Measurements from ENCODE around the gene GIMD1.
"Not testable (repeated sequence)": the region's sequence is repeated elsewhere in the genome, so short reads cannot be mapped to it uniquely, and the experiment has no call there.

The GIMD1 gene

DNA sequence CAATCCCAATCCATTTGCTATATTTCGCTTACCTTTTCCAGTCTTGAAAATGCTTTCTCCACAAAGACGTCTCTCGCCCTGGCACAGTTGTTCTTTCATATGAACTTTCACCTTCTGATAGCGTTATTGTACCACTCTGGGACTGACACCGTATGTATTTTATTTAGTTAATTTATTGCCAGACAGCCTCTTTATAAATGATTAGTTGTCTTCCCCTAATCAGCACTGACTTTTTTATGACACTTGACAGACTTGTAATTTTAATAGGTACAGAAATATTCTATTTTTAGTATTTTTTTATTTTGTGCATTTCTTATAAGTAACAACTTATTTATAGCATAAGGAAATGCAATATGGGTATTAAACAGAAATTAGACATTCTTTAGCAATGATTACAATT lies at the start of gene GIMD1:
GIMD1 (minus strand) TSS at position 101 of the 400 bp plus-strand sequence. CDS start 1,343 bp downstream, outside the sequence.
- no peak for DNase-seq (ENCODE audit: low read depth)

DNA sequence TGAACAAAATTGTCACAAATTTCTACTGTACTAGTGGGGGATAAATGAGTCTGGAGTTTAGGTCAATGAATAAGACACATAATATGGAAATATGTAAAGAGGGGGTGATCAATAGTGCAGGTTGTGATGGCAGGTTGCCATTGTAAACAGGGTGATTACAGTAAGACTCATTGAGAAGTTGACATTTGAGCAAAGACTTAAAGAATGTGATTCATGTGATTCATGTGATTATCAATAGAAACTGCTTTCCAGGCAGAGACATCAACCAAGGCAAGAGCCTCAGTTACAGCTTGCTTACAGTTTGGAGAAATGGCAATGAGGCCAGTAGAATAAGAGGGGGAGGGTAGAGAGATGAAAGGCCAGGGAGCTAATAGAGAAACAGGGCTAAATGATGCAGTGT lies 45.8 kb upstream of the GIMD1 start:
- peak; percentile 7 for DNase-seq (ENCODE audit: low read depth)

DNA sequence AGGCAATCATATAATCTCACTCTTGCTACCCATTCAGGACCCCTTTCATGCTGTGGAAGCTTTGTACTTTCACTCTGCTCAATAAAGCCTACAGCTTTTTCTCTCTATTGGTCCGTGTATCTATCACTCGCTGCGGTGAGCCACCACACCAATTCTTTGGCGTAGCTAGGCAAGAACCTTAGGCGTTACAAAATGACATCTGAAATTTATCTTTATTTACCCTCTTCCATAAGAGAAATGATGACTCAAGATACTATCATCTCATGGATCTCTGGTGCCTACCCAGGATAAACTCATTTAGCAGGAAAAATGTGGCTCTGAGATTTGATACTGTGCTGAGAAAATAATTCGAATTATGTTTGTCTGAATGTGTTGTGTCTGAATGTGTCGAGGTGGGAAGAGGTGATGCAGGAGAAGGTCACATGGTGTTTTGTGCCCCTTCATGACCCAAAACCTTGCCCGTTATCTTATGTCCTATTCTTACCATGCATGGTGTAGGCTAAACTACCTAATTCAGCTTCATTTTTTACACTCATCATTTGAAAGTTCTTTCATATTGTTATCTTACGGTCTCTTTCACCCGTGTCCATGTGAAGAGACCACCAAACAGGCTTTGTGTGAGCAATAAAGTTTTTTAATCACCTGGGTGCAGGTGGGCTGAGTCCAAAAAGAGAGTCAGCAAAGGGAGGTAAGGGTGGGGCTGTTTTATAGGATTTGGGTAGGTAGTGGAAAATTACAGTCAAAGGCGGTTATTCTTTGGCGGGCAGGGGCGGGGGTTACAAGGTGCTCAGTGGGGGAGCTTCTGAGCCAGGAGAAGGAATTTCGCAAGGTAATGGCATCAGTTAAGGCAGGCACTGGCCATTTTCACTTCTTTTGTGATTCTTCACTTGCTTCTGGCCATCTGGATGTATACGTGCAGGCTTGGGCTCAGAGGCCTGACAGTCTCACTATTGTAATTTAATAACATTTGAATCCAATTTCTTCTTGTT lies 41.6 kb upstream of the GIMD1 start:
- no peak for DNase-seq (ENCODE audit: low read depth)

DNA sequence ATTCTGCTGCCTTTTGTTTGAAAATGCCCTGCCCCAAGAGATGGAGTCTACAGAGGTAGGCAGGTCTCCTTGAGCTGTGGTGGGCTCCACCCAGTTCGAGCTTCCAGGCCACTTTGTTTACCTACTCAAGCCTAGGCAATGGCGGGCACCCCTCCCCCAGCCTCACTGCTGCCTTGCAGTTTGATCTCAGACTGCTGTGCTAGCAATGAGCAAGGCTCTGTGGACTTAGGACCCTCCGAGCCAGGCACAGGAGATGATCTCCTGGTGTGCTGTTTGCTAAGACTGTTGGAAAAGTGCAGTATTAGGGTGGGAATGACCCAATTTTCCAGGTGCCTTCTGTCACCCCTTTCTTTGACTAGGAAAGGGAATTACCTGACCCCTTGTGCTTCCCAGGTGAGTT lies 39.4 kb upstream of the GIMD1 start:
- DNase-seq (ENCODE audit: low read depth), result not testable (repeated sequence)

DNA sequence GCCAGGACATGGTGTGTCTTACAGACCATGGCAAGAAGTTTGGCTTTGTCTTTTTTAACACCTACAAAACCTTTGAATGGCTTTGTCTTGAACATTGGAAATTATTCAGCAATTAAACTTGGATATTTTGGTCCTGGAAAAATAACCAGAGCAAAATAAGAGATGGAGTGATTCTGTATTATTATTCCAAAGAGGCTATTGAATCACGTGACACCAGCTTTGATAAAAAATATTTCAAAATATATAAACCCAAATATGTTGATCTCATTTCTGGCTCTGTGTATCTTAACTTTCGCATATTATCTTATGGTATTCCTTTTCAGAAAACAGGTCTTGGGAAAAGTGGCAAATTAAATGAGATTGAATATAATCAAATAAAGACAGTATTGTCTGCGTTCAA lies 32.6 kb upstream of the GIMD1 start:
- DNase-seq (ENCODE audit: low read depth), result no peak

DNA sequence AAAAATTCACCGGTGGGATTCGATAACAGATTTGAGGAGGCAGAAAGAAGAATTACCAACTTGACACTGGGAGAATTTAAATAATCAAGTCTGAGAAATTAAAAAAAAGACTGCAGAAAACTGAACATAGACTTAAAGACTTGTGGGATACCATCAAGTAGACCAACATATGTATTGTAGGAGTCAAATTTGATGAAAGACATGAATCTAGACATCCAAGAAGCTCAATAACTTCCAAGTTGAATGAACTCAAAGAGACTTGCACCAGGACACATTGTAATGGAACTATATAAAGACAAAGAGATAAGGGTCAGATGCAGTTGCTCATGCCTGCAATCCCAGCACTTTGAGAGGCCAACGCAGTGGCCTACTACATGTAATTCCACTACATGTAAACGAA lies 30.3 kb upstream of the GIMD1 start:
- DNase-seq (ENCODE audit: low read depth), result not testable (repeated sequence)

DNA sequence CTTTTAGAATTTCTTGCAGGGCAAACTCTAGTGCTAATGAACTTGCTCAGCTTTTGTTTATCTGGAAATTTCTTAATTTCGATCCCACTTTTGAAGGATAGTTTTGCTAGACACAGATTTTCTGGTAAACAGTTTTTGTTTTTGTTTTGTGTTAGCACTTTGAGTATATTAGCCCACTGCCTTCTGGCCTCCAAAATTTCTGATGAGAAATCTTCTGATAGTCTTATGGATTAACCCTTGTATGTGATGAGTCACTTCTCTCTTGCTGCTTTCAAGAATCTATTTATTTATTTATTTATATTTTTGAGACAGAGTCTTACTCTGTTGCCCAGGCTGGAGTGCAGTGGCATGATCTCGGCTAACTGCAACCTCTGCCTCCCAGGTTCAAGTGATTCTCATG lies 27.0 kb upstream of the GIMD1 start:
- no peak for DNase-seq (ENCODE audit: low read depth)

DNA sequence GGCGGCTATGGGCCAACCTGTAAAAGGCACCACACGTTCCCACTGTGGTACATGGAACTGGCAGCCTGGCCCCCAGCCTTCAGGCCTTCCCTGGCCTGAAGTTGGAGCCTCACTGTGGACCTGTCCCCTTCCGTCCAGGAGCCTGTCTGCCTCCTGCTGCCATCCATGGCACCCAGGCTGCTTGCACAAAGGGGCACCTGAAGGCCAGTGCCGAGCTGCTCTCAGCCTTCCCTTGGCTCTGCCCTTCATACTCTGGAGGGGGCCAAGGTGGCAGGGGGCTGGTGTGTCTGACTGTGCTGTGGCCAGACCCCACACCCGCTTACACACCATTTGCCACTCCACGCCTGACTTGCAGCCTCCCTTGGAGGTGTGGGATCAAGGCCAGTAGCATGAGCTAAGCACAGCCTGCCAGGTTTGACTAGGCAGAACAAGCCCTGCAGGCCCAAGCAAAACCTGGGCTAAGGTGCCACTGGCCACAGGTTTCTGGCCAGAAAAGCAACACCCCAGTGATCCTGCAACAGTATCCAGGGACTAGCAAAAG lies 17.3 kb upstream of the GIMD1 start:
- DNase-seq (ENCODE audit: low read depth), result no peak

DNA sequence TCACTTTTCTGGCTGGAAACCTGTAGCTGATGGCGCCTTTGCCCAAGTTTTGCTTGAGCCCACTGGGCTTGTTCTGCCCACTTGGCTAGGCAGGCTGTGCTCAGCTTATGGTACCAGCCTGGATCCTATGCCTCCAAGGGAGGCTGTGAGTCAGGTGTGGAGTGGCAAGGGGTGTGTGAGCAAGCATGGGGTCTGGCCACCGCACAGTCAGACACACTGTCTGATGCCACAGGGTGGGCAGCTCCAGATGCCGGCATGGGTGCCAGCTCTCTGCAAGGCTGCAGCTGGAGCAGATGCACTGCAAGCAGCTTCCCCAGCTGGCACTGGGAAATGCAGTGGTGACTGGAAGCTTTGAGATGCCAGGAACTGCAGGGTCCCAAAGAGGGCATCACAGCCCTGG lies 16.3 kb upstream of the GIMD1 start:
- no peak for DNase-seq (ENCODE audit: low read depth)

DNA sequence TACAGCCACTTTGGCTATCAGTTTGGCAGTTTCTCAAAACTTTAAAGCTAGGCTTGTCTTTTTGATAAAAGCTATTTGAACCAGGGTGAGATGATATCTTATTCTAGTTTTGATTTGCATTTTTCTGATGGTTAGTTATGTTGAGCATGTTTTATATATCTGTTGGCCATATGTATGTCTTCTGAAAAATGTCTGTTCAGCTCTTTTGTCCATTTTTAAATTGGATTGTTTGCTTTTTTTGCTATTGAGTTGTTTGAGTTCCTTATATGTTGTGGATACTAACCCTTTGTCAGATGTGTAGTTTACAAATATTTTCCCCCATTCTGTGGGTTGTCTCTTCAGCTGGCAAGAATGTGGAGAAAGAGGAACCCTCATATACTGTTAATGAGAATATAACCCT lies 11.6 kb upstream of the GIMD1 start:
- DNase-seq (ENCODE audit: low read depth), result no peak

DNA sequence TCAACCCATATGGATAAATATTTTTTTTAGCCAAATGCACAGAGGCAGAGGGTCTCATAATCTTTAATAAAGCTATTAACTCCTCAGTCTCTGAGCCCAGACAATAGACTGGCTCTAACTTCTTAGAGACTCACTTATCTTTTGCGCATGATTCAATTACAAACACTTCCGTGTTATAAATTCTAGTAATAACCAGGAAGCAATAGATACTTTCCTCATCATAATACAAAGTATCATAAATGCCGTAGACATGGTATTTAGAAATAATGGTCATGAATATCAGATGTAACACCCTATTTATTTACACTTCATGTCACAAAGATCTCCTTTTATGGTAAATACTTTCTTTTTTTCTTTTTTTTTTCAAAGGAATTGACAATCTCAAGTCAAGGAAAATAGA lies 4.4 kb upstream of the GIMD1 start:
- no peak for DNase-seq (ENCODE audit: low read depth)

DNA sequence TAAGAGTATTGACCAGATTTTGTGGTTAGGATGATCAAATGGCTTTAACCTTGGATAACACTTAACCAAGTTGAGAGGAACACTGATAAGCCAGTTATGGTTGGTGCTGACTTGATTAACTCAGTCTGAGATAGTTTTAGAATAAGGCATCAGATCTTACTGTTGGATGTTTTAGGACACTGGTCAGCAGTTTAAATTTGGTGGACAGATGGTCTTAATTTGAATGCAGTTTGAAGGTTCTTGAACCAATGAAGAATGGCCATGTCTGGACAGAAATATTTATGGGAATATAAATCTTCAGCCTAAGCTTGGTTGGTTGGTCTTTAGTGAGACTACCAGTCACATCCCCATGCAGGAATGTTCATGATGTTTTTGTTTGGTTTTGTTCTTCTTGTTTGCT lies 2.6 kb upstream of the GIMD1 start:
- no peak for DNase-seq (ENCODE audit: low read depth)

DNA sequence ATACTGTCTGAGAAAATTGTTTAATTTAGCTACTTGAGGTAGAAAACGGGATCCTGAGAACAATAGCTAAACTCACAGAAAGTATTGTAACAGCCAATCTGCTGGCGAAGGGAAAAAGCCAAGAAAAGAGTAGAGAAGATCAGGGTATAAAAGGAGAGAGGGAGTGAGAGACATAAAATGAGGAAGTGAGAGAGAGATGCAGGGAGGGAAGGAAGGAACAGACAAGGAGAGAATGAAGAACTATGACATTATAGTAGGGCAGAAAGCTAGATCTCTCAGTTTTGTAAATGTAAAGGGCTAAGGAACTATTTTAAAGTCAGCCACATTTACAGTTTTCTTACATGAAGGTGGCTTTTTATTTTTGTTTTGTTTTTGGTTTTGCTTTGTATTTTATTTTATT lies 1.6 kb upstream of the GIMD1 start:
- no peak for DNase-seq (ENCODE audit: low read depth)

DNA sequence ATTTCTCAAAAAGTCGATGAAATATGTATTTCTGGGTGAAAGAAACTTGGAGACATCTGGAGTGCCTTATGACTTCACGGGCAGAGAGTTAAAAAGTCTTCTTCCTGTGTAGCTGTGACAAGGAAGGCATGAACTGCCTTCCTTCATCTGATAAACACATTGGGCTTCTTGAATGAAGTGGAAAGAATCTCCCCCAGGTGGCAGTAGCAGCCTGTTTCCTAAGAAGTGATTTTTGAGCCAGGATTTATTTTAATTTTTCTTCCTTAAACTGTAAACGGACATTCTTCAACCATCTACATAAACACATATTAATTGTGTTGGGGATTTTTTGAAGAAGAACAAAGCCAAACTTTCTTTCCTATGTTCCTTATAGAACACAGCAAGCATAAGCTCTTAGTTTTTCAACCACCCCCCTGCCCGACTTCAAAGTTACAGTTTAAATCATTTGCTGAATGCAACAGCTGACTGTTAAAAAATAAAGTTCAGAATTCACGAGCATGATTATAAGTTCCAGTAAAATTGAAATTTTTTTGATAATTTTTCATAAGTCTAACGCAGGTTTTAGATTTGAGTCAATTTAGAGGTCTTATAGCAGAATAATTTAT lies 980 bp upstream of the GIMD1 start:
- DNase-seq (ENCODE audit: low read depth), result peak; percentile 61

DNA sequence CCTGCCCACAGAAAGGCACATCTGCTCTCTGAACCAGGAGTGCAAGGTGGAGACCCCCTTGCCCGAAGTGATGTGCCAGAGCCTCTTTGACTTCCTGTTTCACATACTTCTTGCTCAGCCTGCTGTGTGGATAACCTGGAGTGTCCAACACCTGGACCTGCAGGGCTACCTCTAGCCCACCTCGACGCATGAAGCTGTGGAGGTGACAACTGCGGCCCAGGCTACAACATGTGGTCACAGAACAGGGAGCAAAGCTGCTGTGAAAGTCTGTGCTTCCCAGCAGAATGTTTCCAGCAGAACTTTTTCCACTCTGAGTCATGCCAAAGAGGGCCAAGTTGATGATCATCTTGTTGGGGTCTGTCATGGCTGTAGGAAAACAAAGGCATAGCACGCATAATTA lies 1.5 kb downstream of the GIMD1 start:
- no peak for DNase-seq (ENCODE audit: low read depth)

DNA sequence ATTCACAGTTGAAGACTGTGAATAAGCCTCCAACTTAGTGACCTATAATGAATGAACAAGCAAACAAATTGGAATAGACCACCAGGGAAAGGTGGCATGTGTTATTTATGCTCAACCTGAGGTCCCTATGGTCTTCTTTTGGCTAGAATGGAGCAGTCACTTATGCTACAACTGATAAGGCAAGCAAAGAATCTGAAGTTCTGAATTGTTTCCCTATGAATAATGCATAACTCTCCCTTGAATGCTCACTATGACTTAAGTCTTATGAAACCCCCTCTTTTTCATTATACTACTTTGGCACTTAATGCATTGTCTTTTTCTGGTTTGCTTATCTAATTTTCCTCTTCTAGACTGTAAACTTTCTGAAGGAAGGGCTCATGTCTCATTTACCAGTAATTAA lies 2.6 kb downstream of the GIMD1 start:
- no peak for DNase-seq (ENCODE audit: low read depth)

DNA sequence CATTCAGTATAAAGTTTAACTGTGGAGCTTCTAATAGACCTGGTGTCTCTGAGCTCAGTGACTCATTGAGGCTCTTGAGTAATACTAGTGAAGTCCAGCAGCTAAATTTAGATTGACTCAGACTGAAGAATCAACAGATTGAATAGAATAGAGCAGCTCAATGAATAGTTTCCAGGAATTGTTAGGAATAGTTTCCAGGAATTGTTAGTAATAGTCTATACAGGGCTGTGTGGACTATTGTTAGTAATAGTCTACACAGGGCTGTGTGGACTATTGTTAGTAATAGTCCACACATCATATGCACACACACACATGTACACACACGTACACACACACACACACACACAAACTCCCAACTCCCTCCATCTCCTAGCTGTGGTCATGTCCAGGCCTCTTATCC lies 3.0 kb downstream of the GIMD1 start:
- DNase-seq (ENCODE audit: low read depth), result peak; percentile 92

DNA sequence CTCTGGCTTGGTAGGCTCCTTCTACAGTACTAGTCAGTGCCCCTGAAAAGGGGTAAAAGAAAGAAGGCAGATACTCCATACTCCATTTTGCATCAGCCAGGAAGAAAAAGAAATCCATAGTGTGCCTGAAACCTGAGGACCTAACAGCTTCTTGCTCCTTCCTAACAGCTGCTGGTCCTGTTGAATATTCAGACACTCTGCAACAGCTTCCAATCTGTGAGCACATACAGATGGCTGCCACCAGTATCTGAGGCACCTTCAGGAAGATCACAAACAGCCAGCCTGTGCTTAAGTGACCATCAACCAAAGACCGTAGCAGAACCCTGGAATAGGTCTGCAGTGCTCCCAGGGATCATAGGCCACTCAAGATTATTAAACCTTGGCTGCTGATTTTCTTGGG lies 4.3 kb downstream of the GIMD1 start:
- DNase-seq (ENCODE audit: low read depth), result no peak

DNA sequence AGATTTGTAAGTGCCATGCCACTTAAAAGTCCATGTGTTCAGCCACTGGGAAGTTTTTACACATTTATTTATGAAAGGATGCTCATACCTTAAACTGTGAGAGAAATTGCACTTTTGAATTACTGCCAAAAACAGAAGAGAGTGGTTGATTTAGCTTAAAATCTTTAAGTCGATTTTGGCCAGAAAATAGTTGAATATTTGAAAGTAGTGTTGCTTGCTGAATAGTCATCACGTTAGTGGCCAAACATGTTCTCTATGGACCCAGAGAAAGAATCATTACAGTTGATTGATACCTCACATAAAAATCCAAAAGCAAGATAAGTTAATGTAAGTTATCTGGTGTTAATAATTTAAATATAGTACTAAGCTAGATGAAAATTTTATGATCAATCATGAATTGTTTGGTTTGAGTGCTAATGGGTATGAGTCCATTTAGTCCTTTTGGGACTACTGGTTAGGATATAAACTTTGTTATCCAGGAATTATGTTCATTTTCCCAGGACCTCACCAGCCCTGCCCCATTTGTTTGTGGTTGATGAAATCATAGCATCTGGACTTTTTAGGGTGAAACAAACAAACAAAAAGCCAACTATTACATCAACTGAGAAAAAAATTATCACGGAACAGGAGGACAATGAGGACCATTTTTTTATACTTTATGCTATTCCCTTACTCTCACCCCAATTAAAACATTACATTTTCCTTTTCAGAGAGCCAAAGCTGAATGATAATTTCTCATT lies 6.3 kb downstream of the GIMD1 start:
- no peak for DNase-seq (ENCODE audit: low read depth)

DNA sequence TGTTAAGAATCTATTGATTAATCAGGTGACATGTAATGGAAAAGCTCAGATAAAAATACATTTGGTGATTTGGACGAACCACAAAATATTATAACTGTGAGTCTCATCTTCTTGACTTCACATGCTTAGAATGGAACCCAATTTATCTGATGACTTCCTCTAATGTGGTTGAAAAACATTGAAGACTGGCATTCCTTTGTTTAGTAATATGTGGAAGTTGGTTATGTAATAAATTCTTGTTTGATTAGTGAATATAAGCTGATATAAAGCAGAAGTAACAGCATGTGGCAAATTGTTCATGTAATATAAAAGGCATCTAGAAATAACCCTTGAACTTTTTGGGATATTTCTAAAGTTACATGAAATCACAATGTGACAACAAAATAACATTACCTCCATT lies 9.7 kb downstream of the GIMD1 start:
- DNase-seq (ENCODE audit: low read depth), result no peak

DNA sequence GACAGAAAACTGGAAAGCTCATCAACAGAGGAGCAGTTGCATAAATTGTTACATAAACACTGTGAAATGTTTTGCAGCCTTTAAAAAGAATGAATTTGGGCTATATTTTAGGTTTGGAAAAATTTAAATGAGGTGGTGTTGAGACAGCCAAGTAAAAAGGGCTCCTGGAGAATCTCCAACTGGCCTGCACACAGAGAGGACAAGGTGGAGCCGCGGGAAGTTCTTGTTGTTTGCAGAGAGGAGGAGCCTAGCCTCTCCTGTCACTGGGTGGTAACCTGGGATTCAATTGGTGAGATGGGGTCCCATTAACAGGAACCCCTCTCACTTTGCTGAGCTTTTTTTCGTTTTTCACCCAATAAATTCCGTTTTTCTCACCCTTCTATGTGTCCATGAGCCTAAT lies 13.4 kb downstream of the GIMD1 start:
- DNase-seq (ENCODE audit: low read depth), result no peak

DNA sequence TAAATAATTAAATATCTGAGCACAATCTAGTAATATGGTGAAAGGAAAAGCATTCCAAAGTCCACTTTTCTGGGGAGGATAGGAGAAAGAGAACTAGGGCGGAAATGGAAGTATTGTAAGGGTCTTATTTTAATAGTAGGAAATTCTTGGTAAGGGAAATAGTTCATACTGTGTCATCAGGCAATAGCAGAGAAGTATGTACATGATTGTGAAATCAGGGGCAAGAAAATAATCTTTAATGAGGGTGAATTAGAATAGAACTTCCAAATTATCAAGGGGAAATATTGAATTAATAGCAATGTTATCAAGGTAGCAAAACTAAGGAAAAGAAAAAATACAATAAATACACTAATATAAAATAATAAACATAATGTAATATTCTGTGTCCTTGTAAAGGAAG lies 14.8 kb downstream of the GIMD1 start:
- DNase-seq (ENCODE audit: low read depth), result no peak

DNA sequence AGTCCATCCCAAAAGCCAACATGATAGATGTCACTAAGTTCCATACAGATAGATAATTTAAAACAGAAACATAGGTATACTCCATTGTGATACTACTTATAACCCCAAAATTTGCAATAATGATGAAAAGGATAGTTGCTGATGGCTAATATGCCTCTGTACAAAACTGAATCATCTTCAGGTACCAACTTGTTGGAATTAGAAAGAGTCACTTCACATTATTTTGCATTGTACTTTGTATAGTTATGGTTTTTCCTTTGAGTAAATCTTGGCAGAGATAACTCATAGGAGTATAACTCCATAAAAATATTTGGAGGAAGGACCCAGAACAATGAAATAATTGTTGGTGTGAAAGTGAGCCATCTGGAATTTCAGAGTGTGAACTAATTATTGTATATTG lies 17.6 kb downstream of the GIMD1 start:
- no peak for DNase-seq (ENCODE audit: low read depth)

All from stromal cell of bone marrow (primary cell).